Esophagus squamous epithelium (tissue), 5 donors: ENCODE results near the gene RGMA. TPM values are rescaled to one million over a fixed set of nuclear protein-coding genes. Genes with fewer than 3 reads are reported as not detected.
A peak's percentile ranks its signal among the peaks of the same experiment; 100 is the strongest.
"Not testable (repeated sequence)": the region's sequence is repeated elsewhere in the genome, so short reads cannot be mapped to it uniquely, and the experiment has no call there.

Experiments used
- DNase-seq: peaks from one replicate; lab custom pipeline; 2025; lab: John Stamatoyannopoulos, UW
- H3K27ac ChIP-seq, 4 donors: fragments of 200-600 bp; sonication (generic); one replicate each; pipeline ENCODE4 v1.5.1; 2016 to 2019; ENCODE audit warnings: mild to moderate bottlenecking in 1 of 4
- H3K27me3 ChIP-seq, 4 donors: fragments of 200-600 bp; sonication (generic); 1 replicate in 3 of 4; 2 replicates in 1 of 4; pipeline versions ENCODE4 v1.5.1 to v1.6.0; 2017 to 2021; ENCODE audit warnings: antibody characterized with exemption in 1 of 4
- H3K36me3 ChIP-seq, 3 donors: fragments of 200-600 bp; sonication (generic); one replicate each; pipeline ENCODE4 v1.5.1; 2016 to 2019
- H3K4me1 ChIP-seq, 3 donors: fragments of 200-600 bp; sonication (generic); one replicate each; pipeline ENCODE4 v1.5.1; 2017 to 2019
- H3K4me3 ChIP-seq, 4 donors: fragments of 200-600 bp; sonication (generic); 1 replicate in 3 of 4; 2 replicates in 1 of 4; pipeline ENCODE4 v1.5.1; 2016 to 2019; ENCODE audit warnings: mild to moderate bottlenecking in 2 of 4, moderate library complexity in 1 of 4
- H3K9me3 ChIP-seq, 3 donors: fragments of 200-600 bp; sonication (generic); one replicate each; pipeline ENCODE4 v1.5.1; 2016 to 2019
- POLR2A ChIP-seq, 4 donors: fragments of 450-650 bp; IDR thresholded peaks; one replicate each; pipeline ENCODE4 v1.6.1; 2017; ENCODE audit warnings: antibody characterized with exemption in 4 of 4, mild to moderate bottlenecking in 4 of 4, moderate library complexity in 3 of 4
- WGBS, 2 donors: methylation state at CpG; one replicate each; pipeline ENCODE4 v1.1.5; 2018; 5-methylcytosine and 5-hydroxymethylcytosine counted together
- intact Hi-C: fragments of 100-400 bp; cut with DNase I; formaldehyde crosslinking; loops from one replicate; pipeline ENCODE4 v1.15.0; 2022
- total RNA-seq, 4 donors: library from RNA; depleted of rRNA; stranded (reverse); fragments of >200 nt; gene quantifications; one replicate each; pipeline ENCODE4 v1.1.0, GENCODE V29; 2016
- TF ChIP-seq, protein P1 (sequence below), 6 experiments: fragments of 450-650 bp in 4 of 6; fragments of 200-600 bp in 2 of 6; sonication (generic) in 2 of 6; IDR thresholded peaks; one replicate each; pipeline ENCODE4 v1.5.1; 2016 to 2019; ENCODE audit warnings: antibody characterized with exemption in 6 of 6, mild to moderate bottlenecking in 4 of 6, moderate library complexity in 4 of 6
- donor health status: DM: yes; HTN: yes; CAD: no.

The RGMA gene
- total RNA-seq, 4 donors from 2014 or later, result 18.8 to 74.7 (median 47.1) TPM

DNA sequence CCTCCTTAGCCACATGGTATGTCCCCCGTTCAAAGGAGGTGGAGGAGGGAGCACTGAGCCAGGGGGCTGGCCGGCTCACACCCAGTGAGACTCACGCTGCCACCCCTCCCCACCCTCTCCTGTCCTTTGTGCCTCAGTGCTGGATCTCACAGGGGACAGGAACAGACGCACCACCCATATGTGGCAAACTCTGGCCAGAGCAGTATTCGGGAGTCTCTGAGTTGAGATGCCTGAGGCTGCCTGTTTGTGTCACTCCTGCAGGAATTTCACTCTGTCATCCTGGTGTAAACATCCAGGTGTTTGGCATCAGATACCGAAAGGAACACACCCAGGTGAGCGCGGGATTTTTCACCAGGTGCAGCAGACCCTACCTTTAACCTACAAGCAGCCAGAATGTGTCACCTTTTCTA lies 25.7 kb downstream of the RGMA start:
- TF ChIP-seq, protein P1, sequence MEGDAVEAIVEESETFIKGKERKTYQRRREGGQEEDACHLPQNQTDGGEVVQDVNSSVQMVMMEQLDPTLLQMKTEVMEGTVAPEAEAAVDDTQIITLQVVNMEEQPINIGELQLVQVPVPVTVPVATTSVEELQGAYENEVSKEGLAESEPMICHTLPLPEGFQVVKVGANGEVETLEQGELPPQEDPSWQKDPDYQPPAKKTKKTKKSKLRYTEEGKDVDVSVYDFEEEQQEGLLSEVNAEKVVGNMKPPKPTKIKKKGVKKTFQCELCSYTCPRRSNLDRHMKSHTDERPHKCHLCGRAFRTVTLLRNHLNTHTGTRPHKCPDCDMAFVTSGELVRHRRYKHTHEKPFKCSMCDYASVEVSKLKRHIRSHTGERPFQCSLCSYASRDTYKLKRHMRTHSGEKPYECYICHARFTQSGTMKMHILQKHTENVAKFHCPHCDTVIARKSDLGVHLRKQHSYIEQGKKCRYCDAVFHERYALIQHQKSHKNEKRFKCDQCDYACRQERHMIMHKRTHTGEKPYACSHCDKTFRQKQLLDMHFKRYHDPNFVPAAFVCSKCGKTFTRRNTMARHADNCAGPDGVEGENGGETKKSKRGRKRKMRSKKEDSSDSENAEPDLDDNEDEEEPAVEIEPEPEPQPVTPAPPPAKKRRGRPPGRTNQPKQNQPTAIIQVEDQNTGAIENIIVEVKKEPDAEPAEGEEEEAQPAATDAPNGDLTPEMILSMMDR (IDR thresholded peaks at IDR 0.05), result no peak
- TF ChIP-seq POLR2A (IDR thresholded peaks at IDR 0.05), result no peak
- H3K9me3 ChIP-seq, result no peaks in the 10 kb centered on the region
- H3K4me1 ChIP-seq, result peaks cover 43 to 99% (median 49%) of the 10 kb centered on the region in 3 donors
- intact Hi-C loops, result no loop called here
- peak overlapping the region; percentile 76 to 90 (median 82) for H3K27ac ChIP-seq
- peaks cover 6 to 55% (median 10%) of the 10 kb centered on the region in 3 donors for H3K36me3 ChIP-seq
- no peak overlapping the region for H3K4me3 ChIP-seq
- WGBS, 2 donors, result 35 to 36% methylated on average over 4 to 6 of the region's 8 CpGs
- no peaks in the 10 kb centered on the region for H3K27me3 ChIP-seq
- no peak for DNase-seq

DNA sequence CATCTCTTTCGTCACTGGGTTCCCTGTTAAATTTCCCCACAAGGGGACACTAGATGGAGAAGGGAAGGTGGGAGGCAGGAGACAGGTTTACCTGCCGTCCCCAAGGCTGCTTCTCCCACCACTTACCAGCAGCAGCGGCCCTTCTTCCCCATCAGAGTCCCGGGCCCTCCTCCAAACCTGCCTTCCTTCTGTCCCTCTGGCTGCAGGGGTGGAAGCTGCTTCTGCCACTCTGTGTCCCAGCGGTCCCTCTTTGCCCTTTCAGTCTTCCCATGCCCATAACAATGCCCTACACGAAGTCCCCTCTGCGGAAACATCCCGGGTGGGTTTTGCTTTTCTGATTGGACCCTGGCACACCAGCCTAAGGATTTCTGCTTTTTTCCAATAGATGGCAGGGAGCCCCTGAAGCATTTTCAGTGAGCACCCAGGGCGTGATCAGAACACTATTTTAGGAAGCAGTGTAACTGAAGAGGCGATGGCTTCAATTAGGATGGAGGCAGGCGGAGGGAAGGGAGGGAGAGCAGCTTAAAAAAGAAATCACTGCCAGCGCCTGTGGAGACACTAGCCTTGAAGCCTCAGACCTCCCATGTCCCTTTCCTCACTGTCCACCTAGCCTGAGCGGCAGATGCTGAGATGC lies 26.3 kb downstream of the RGMA start:
- Histone ChIP-seq H3K36me3 (peaks cover 6 to 58% (median 10%) of the 10 kb centered on the region in 3 donors), H3K4me1 (peaks cover 38 to 99% (median 44%) of the 10 kb centered on the region in 3 donors), H3K27ac (peak overlapping the region; percentile 76 to 90 (median 82)), H3K4me3 (peak overlapping the region in 1 of 4 donors; percentile 18)
- H3K27me3 ChIP-seq, intact Hi-C loops, DNase-seq, H3K9me3 ChIP-seq: not testable (repeated sequence)
- WGBS, 2 donors, result 33 to 49% methylated on average over 8 to 10 of the region's 13 CpGs

DNA sequence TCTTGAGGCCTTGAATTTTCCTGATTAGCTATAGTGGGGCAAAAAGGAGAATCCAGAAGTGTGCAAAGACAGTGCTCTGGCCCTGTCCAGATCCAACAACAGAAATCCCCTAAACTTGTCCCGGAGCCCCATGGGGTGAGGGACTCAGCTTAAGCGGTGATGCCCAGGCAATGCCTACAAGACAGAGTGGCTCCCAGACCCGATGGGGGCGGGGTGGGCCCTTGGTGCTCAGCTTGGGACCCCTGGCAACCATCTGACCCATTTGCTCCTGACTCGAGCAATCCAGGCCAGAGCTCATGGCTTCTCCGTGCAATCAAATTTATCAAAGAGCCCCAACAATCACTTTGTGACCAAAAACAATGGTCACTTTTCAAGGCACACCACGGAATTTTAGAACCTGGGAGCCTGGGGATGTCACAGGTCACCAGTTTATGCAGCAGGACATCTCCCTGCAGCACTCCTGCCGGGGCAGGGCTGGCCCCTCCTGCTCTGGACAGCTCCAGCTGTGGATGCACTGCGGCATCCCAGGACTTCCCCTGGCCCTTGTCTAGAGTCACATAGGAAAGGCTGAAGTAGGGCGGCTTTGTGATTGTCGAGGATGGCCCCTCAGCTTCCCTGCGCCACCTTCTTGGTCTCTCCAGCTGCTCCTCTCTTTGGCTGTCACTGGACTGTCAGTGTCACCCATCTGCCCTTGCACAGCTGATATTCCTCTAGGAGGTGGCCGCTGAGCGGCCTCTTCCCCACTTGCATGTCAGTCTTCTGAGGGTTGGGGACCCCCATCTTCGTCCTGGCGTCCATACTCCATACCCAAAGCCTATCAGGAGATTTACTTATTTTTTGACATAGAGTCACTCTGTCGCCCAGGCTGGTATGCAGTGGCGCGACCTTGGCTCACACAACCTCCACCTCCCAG lies 28.4 kb downstream of the RGMA start:
- no peaks in the 10 kb centered on the region for H3K9me3 ChIP-seq
- DNase-seq, result no peak
- 75 to 78% methylated on average over 13 to 14 of the region's 19 CpGs for WGBS, 2 donors
- H3K36me3 ChIP-seq, result peaks cover 2 to 66% (median 5%) of the 10 kb centered on the region in 3 donors
- H3K27ac ChIP-seq, result peak overlapping the region; percentile 5 to 88 (median 68)
- H3K4me1 ChIP-seq, result peaks cover 30 to 99% (median 31%) of the 10 kb centered on the region in 3 donors
- intact Hi-C loops, result no loop called here
- no peak overlapping the region for H3K4me3 ChIP-seq
- no peaks in the 10 kb centered on the region for H3K27me3 ChIP-seq
- TF ChIP-seq, protein P1 (IDR thresholded peaks at IDR 0.05), result no peak
- TF ChIP-seq POLR2A (IDR thresholded peaks at IDR 0.05), result no peak

DNA sequence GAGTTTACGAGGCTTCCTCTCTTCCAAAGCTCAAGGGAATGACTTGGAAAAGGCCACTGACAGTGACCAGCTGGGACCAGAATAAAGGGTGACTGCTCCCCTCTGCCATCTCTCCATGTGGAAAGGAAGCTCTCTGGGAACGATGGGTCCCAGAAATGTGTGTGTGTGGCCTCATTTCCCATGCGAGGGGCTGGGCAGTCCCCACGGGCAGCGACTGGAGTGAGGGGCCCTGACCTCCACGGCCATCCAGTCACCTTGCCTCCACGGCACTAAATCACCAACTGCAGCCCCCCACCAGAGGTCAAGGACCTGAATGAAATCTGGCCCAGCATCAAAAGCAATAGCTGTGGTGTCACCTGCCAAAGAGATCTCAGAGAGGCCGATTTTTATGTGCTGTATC lies 29.6 kb downstream of the RGMA start:
- Histone ChIP-seq H3K27ac (peak overlapping the region in 2 of 4 donors; percentile 9 to 71), H3K27me3 (no peaks in the 10 kb centered on the region), H3K36me3 (peaks cover 0 to 66% (median 6%) of the 10 kb centered on the region in 3 donors), H3K4me3 (no peak overlapping the region), H3K4me1 (peaks cover 26 to 99% (median 28%) of the 10 kb centered on the region in 3 donors), H3K9me3 (no peaks in the 10 kb centered on the region)
- TF ChIP-seq, protein P1 (IDR thresholded peaks at IDR 0.05), result no peak
- intact Hi-C loops, result no loop called here
- DNase-seq, result no peak
- WGBS, 2 donors, result 64 to 70% methylated on average over 3 to 6 of the region's 8 CpGs

DNA sequence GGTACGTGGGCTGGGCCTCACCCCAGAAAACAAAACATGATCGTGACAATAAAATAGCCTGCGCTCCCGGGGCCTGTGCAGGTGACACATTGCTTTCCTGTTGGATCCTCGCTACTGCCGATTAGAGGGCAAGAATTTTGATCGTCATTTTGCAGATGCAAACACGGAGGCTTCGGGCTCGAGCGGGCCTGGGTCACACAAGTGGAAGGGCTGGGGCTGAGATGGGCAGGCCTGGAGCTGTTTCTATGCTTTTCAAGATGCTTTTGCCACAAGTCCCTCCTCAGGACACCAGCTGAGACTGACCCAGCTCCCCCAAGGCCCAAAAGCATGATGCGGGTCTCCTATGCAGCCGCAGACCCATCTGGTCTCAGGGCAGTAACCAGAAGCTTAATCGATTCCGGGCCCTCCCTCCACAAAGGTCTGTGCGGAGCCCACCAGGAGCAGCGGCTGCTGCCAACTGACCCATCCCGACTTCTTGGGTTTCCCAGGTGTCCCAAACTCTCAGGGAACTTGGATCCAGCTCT lies 30.0 kb downstream of the RGMA start:
- H3K4me3 ChIP-seq, result no peak overlapping the region
- intact Hi-C loops, result no loop called here
- DNase-seq, result no peak
- H3K36me3 ChIP-seq, result peaks cover 0 to 69% (median 6%) of the 10 kb centered on the region in 3 donors
- H3K27me3 ChIP-seq, result no peaks in the 10 kb centered on the region
- no peaks in the 10 kb centered on the region for H3K9me3 ChIP-seq
- no peak overlapping the region for H3K27ac ChIP-seq
- H3K4me1 ChIP-seq, result peaks cover 21 to 95% (median 23%) of the 10 kb centered on the region in 3 donors
- TF ChIP-seq, protein P1 (IDR thresholded peaks at IDR 0.05), result no peak
- TF ChIP-seq POLR2A (IDR thresholded peaks at IDR 0.05), result no peak
- 64 to 81% methylated on average over 7 to 8 of the region's 18 CpGs for WGBS, 2 donors
